22Rv1 (cell line): ENCODE measurements around the gene DLD.

Experiments
- CTCF ChIP-seq: fragments of 450-650 bp; IDR thresholded peaks from 2 replicates; pipeline ENCODE4 v1.5.1; 2017; ENCODE audit warnings: mild to moderate bottlenecking
- ZFX ChIP-seq: fragments of 450-650 bp; IDR thresholded peaks from 2 replicates; pipeline ENCODE4 v1.6.1; 2017; ENCODE audit warnings: antibody characterized with exemption, borderline replicate concordance

GRCh38 chr7:107843184-107843583 lies 47.8 kb upstream of the DLD start:
- no peak for TF ChIP-seq CTCF
- TF ChIP-seq ZFX, result no peak
